SK-N-MC (cell line): ENCODE measurements around the gene PARP15.
"Not testable (repeated sequence)": the region's sequence is repeated elsewhere in the genome, so short reads cannot be mapped to it uniquely, and the experiment has no call there.

Source experiments
- EZH2 ChIP-seq: fragments of 200-600 bp; sonication (generic); IDR thresholded peaks from one replicate; pipeline ENCODE4 v1.6.1; 2017; ENCODE audit warnings: antibody characterized with exemption
- FOXP2 ChIP-seq: optimal IDR thresholded peaks from 2 replicates; pipeline ENCODE3; 2011; ENCODE audit warnings: mild to moderate bottlenecking, moderate library complexity; ENCODE audit not compliant: insufficient read depth; ENCODE audit errors: extremely low read length, control extremely low read depth
- POLR2AphosphoS5 ChIP-seq: IDR thresholded peaks from 2 replicates; pipeline ENCODE4 v1.6.1; 2012; ENCODE audit warnings: mild to moderate bottlenecking, low read depth, low read length, borderline replicate concordance

DNA sequence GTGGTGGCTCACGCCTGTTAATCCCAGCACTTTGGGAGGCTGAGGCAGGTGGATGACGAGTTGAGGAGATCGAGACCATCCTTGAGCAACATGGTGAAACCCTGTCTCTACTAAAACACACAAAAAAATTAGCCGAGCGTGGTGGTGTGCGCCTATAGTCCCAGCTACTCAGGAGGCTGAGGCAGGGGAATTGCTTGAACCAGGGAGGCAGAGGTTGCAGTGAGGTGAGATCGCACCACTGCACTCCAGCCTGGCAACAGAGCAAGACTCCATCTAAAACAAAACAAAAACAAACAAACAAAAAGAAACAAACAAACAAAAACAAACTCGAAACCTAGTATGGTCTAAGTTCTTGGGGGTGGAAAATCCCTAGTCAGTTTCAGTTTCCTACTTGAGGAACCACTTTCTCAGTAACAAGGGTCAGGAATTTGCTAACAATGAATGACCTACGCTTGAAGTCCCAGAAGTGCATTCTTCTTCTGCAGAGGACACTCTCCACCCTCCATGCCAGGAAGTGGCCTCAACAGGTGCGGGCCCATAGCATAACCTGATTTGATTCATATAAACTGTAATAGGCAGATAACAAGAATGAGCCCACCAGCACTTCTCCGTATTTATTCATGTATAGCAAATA, 105.4 kb downstream of the PARP15 start:
- not testable (repeated sequence) for TF ChIP-seq EZH2, POLR2AphosphoS5, FOXP2
